Activated CD4-positive, alpha-beta T cell treated with anti-CD3 and anti-CD28 coated beads for 48 hours (primary cell): ENCODE data around the gene S100A7A.
"Not testable (repeated sequence)": the region's sequence is repeated elsewhere in the genome, so short reads cannot be mapped to it uniquely, and the experiment has no call there.

ENCODE experiments used
- DNase-seq: peaks from one replicate; pipeline ENCODE4 v3.0.0-alpha.2; 2020

The S100A7A gene

GRCh38 chr1:153428073-153428638 lies 11.8 kb downstream of the S100A7A start:
- no peak for DNase-seq

GRCh38 chr1:153428791-153429190 lies 12.5 kb downstream of the S100A7A start:
- DNase-seq = no peak

GRCh38 chr1:153429266-153430165 lies 13.2 kb downstream of the S100A7A start:
- no peak for DNase-seq

GRCh38 chr1:153430166-153430553 lies 13.8 kb downstream of the S100A7A start:
- DNase-seq = no peak

GRCh38 chr1:153430561-153430960 lies 14.2 kb downstream of the S100A7A start:
- DNase-seq = no peak

- no peak for DNase-seq
Measured at GRCh38 chr1:153431002-153431401, 14.7 kb downstream of the S100A7A start.

- DNase-seq = no peak
Measured at GRCh38 chr1:153431427-153431826, 15.1 kb downstream of the S100A7A start.

- DNase-seq = no peak
Measured at GRCh38 chr1:153431928-153432327, 15.6 kb downstream of the S100A7A start.

GRCh38 chr1:153432874-153433681 lies 16.8 kb downstream of the S100A7A start:
- DNase-seq = no peak

- DNase-seq = no peak
Measured at GRCh38 chr1:153434746-153435455, 18.6 kb downstream of the S100A7A start.

- DNase-seq = no peak
Measured at GRCh38 chr1:153437236-153437635, 20.9 kb downstream of the S100A7A start.

- DNase-seq = no peak
Measured at GRCh38 chr1:153438599-153438998, 22.3 kb downstream of the S100A7A start.

- DNase-seq = no peak
Measured at GRCh38 chr1:153439273-153439672, 23.0 kb downstream of the S100A7A start.

- no peak for DNase-seq
Measured at GRCh38 chr1:153441238-153441755, 25.0 kb downstream of the S100A7A start.

- no peak for DNase-seq
Measured at GRCh38 chr1:153443486-153443885, 27.2 kb downstream of the S100A7A start.

- no peak for DNase-seq
Measured at GRCh38 chr1:153444078-153444477, 27.8 kb downstream of the S100A7A start.

GRCh38 chr1:153447498-153448170 lies 31.3 kb downstream of the S100A7A start:
- no peak for DNase-seq

GRCh38 chr1:153448851-153449250 lies 32.5 kb downstream of the S100A7A start:
- not testable (repeated sequence) for DNase-seq

GRCh38 chr1:153456396-153456795 lies 40.1 kb downstream of the S100A7A start:
- no peak for DNase-seq

GRCh38 chr1:153459655-153460054 lies 43.3 kb downstream of the S100A7A start:
- no peak for DNase-seq

GRCh38 chr1:153460551-153460950 lies 44.2 kb downstream of the S100A7A start, which contains the start of gene S100A7:
TSS of gene S100A7 (minus strand) at chr1:153460651. CDS start at chr1:153459013, 1,638 bp downstream.
- DNase-seq = no peak

GRCh38 chr1:153462741-153463140 lies 46.4 kb downstream of the S100A7A start:
- DNase-seq = not testable (repeated sequence)
